TTC549 (cell line): Measurements from ENCODE around the gene SFXN2.
"Not testable (repeated sequence)": the region's sequence is repeated elsewhere in the genome, so short reads cannot be mapped to it uniquely, and the experiment has no call there.

Source experiments
- FAIRE-seq: peaks from 2 replicates; lab custom pipeline; 2012; peaks lifted over from hg19 to GRCh38; lab: Jason Lieb, UNC

Gene SFXN2

DNA sequence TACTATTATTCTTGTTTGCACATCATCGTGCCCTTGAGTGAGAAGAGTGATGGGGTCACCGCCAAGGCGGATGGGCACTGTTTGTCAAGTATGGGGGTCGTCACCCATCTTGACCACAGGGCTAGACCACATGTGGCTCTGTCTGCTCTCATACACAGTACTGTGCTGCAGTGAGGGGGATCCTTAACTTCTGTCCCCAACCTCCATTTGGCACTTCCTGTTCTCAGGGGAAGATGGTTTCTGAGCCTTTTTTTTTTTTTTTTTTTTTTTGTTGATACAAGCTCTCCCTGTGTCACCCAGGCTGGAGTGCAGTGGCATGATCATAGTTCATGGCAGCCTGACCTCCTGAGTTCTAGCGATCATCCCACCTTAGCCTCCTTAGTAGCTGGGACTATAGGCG, 42.9 kb downstream of the SFXN2 start:
- no peak for FAIRE-seq

DNA sequence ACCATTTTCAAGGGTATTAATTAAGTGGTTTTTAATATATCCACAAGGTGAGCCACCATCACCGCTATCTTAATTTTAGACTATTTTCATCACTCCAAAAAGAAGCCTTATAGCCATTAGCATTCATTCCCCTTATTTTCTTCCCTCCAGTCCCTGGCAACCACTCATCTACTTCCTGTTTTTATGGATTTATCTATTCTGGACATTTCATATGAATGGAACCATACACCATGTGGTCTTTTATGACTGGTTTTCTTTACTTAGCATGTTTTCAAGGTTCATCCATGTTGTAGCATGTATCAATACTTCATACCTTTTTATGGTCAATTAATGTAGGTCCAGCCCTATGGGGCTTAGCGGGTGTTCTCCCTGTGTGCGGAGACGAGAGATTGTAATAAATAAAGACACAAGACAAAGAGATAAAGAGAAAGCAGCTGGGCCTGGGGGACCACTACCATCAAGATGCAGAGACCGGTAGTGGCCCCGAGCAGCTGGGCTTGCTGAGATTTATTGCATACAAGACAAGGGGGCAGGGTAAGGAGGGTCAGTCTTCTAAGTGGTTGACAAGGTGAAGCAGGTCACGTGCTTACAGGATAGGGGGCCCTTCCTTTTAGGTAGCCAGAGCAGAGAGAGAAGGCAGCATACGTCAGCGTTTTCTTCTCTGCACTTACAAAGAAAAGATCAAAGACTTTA, 44.0 kb downstream of the SFXN2 start:
- no peak for FAIRE-seq

DNA sequence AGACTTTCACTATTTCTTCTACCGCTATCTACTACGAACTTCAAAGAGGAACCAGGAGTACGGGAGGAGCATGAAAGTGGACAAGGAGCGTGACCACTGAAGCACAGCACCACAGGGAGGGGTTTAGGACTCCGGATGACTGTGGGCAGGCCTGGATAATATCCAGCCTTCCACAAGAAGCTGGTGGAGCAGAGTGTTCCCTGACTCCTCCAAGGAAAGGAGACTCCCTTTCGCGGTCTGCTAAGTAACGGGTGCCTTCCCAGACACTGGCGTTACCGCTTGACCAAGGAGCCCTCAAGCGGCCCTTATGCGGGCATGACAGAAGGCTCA, 44.5 kb downstream of the SFXN2 start:
- FAIRE-seq = not testable (repeated sequence)

DNA sequence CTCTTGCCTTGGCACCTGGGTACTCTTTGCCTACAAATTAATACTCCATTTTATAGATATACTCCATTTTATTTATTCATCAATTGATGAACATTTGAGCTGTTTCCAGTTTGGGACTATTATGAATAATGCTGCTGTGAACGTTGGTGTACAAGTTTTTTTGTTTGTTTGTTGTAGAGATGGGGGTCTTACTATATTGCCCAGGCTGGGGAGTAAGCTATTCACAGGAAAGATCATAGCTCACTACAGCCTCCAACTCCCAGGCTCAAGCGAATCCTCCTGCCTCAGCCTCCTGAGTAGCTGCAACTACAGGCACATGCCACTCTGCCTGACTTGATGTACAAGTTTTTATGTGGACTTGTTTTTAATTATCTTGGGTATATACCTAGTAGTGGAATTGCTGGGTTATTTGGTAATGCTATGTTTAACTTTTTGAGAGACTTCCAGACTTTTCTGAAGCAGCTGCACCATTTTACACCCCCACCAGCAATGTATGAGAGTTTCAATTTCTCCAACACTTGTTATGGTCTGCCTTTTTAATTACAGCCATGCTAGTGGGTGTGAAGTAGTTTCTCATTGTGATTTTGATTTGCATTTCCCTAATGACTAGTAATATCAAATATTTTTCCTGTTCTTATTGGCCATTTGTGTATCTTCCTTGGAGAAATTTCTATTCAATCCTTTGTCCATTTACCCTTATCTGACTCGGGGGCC, 45.2 kb downstream of the SFXN2 start:
- no peak for FAIRE-seq

DNA sequence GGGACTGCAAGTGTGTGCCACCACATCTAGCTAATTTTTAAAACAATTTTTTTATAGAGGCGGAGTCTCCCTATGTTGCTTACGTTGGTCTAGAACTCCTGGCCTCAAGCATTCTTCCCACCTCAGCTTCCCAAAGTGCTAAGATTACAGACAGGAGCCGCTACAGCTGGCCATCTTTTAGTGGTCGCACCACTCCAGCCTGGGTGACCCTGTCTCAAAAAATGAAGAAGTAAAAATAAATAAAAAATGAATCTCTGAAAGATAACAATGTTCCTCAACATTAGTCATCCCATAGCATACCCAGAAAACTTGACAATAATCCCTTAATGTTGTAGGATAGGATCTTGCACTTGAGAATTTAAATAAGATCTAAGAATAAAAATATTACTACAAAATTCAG, 47.5 kb downstream of the SFXN2 start:
- FAIRE-seq = no peak

DNA sequence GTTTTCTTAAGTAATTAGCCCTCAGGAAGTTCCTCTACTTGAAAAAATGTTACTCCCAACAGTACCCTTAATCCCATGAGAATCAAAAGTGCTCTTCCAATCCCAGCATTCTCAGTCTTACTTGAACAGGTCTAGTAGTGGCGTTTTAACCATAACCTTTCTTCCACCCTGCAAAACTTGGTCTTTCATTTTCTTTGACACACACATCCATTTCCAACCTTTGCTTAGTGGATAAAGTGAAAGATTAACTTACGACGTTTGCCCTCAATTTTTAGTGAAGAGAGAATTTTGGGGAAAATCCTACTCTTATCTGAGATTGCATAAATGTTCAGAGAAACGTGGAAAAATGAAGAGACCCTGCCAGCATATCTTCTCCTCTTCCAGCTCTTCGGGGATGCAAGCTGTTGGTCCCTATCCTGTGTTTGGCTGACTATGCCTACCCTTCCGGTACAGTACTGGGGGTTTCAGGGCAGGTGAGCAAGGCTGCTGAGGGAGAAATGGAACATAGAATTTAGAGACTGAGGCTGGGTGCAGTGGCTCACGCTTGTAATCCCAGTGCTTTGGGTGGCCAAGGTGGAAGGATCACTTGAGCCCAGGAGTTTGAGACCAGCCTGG, 48.1 kb downstream of the SFXN2 start:
- FAIRE-seq = no peak

DNA sequence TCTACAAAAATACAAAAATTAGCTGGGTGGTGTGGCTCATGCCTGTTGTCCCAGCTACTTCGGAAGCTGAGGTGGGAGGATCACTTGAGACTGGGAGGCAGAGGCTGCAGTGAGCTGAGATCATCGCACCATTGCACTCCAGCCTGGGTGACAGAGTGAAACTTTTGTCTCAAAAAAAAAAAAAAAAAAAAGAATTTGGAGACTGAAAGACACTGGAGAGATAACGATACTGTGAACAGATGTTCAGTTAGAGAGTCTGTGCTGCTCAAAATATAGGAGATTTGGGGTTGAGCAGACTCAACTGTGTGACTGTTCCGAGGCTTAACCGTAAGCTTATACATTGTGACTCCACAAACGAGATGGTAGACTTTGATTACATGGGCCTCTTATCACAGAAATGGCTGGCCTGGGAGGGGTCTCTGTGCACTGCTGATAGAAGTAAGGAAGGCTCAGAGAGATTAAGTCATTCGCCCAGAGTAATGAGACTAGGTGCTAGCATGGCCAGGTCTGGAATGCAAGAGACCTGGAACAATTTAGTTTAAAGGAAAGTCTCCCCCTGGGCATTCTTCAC, 48.7 kb downstream of the SFXN2 start:
- no peak for FAIRE-seq

DNA sequence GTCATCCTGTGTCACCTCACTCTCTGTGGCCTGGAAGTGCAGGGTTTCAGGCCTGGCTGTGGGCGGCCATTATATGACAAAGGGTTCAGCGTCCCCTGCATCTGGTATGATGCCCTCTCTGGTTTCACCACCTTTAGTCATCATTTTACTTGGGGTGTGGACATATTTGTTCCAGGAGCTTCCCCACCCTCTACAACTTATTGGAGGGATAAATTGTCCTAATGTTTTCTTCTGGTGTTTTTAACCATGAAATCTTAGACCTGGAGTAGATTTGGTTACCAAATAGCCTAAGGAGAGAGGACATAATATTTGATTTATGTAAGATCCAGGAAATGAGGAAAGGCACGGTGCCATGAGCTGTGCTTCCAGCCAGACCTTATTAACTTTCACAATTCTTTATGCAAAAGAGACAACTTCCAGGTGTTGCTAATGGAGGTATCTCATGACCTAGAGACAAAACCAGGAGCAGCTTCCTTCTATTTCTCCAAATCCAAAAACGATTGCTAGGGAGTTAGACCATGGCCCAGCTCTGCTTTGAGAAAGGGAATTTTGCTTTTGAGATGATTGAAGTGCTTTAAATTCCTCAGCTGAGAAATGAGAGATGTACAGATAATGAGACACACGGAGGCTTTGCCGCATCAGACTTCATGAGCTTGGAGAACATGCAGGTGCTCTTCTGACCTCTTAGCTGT, 50.2 kb downstream of the SFXN2 start:
- FAIRE-seq = no peak

DNA sequence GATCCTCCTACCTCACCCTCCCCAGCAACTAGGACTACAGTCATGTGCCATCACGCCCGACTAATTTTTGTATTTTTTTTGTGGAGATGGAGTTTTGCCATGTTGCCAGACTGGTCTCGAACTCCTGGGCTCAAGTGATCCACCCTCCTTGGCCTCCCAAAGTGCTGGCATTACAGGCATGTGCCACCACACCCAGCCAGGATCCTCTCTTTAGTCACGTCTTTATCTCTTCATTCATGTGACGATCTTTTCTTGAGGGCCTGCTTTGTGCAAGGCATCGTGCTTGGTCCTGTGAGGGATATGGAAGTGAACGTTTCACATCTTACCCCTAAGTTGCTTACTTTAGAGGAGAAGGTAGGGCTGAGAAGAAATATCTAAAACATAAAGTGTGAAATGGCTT, 50.9 kb downstream of the SFXN2 start:
- FAIRE-seq = no peak

DNA sequence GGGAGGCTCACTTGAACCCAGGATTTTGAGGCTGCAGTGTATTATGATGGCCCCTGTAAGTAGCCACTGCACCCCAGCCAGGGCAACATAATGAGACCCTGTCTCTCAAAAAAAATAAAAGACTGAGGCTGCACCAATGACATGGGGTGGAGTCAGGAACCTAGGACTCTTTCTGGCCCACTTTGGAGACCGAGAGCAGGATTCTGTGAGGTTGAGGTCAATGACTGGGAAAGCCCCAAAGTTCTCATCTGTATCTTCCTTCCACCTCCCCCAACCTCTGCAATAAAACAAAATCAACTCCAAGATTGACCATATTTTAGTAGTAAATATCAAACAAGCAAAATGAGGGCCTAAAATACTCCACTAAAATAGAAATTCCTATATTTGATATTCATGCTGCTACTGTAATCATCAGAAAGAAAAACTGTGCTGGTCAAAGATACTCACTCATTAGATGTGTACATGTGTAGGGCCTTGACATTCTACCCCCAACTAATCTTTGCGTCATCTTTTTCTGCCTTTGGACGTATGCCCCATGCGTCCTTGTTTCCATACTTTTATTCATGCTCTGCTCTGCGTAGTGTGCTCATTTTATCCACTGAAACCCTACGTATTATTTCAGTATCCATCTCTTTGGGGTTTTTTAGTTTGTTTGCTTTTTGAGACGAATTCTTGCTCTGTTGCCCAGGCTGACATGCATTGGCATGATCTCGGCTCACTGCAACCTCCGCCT, 53.2 kb downstream of the SFXN2 start:
- FAIRE-seq = no peak

DNA sequence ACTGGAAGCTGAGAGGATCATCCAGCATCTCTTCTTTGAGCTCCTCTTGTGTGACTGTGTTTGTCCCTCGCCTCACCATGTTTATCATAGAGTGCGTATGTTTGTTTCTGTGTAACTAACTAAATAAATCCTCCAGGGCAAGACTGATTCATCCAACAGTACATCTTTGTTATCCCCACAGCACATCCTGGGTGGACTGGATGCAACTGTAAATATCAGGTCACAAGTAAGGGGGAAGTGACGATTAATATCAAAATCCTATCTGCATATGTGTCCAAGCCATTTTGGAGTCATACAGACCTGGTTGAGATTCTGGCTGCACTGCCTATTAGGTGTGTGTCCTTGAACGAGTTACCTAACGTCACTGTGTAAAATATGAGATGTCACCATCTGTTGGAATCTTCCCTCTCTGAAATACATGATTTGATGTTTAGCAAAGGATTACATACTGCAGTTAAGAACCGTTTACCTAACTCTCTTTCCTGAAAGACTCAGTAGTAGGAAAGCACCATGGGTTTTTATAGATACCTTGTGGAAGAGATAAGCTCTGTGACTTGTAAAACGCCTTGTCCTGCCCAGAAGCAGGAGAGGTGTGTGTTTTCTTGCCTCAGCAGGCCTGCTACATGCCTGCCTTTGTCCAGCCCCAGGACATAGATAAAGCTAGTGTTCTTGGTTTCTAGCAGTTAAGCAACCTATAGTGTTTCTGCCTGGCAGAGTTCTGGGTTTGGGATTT, 55.1 kb downstream of the SFXN2 start:
- no peak for FAIRE-seq

DNA sequence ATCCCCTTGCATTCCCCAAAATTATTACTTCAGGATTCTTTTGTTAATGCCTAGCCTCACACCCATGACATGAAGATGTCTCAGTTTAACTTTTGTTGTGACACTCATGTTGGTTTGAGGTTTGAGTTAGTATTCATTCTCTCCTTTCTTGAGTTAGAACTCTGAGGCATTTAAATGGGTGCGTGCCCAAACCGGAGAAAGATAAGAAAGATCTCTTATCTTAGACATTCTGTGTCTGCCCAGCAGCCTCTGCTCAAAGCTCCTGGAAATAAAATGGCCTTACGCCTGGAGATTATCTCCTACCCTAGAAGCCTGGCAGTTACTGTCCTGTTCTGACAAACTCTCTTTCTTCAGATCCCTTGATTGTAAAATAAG, 55.7 kb downstream of the SFXN2 start:
- no peak for FAIRE-seq

DNA sequence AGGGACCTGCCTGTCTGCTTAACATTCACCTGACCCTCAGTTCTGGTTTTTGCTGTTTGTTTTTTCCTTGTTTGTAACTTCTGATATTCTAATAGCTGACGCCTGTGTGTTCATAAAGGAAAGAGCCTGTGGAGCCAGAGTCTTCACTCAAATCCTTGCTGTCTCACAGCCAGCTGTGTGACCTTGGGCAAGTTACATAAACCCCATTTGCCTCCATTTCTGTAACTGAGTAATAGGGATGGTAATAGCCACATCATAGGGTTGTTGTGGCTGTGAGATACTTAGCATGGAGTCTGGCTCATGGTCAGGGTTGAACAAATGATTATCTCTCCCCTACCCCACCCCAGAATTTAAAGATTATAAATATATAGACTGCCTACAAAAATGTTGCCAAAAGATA, 56.4 kb downstream of the SFXN2 start:
- FAIRE-seq = no peak

DNA sequence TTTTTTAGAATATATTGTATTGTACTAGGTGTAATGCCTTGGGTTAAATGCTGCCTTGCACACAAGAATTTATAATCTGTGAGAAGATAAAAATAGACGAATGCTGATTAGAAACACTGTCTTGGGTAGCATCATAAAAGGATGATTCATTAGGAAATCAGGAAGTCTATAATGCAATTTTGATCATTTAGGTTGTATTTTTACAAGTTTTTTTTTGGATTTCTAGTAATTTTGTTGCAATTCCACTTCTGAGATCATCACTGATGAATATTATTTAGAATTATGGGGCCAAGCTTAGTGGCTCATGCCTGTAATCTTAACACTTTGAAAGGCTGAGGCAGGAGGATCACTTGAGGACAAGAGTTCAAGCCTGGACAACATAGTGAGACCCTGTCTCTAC, 58.9 kb downstream of the SFXN2 start:
- no peak for FAIRE-seq

DNA sequence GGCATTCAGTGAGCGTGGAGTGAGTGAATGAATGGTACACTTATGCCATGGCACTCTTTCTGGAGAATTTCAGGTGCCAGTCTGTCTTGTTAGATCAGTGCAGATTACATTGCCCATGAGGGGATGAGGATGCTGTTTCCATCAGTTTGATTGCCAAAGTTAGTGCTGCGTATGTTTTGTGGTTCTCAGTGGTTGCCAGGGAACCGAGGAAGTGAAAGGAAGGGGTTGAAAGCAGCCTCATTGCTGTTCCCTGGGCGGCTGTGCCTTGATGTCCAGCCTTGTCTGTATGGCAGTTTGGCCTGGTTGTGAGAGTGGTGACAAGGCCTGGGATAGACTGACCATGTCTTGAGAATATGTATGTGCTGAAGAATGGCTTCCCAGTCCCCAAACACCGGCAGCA, 59.5 kb downstream of the SFXN2 start:
- no peak for FAIRE-seq

DNA sequence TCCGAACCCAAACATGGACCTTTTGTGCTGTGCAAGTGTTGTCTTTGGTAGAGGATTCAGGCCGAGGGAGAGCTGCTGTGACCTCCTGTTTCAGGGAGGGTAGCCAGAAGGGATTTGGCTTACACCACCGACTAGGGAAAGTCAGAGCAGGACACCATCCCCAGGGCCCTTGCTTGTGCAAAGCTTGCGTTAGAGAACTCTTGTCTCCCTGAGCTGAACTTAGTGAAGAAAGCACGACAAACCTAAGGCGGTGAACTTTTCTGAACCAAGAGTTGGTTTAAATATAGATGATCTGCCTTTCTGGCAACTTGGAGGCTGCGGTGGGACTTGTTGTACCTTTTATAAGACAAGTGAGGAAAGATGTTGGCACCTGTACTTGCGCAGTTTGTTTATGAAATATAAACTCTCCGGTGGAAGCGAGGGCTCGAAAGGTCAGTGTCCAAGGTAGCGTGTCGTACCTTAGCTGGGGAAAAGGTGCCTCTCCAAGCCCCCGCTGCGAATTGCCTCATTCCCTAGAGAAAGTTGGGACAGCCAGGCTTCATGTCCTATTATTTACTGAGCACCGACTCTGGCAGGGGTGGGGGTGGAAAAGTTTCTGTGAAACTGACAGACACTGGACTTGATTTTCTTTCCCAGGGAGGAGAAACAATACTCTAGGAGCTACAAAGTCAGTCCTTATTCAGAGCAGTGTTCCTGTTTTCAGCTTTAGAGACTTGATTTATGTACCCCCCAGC, 60.9 kb downstream of the SFXN2 start:
- FAIRE-seq = no peak

DNA sequence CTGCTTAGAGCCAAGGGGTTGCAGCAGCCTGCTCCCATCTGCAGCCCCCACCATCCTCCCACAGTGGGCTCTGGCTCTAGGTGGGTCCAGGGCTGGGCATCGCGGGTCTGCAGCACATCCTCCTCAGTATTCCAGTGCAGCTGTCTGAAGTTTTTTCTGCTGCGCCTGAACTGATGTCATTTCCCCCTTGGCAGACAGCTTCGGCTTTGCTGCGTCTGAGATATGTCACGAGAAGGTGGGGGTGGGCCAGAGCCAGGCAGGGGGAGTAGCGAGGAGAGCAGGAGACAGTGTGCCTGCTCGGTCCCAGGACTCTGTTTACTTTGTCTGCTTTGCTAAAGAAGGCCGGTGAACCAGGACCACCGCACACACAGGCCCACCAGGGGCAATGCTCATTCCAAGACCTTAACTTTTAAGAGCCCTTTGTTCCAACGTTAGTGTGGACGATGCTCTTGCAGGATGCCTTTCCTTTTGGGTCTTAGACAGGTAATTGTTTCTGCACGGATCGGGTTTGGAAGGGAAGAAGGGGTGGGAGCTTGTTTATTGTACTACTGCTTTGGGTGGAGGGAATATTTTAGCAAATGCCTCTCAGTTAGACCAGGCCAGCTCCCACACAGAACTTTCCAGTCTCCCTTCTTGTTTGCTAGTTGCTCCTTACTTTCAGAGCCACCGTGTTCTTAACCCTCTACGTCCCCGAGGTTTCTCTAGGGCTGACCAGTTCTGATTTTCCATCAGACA, 61.7 kb downstream of the SFXN2 start:
- FAIRE-seq = no peak

DNA sequence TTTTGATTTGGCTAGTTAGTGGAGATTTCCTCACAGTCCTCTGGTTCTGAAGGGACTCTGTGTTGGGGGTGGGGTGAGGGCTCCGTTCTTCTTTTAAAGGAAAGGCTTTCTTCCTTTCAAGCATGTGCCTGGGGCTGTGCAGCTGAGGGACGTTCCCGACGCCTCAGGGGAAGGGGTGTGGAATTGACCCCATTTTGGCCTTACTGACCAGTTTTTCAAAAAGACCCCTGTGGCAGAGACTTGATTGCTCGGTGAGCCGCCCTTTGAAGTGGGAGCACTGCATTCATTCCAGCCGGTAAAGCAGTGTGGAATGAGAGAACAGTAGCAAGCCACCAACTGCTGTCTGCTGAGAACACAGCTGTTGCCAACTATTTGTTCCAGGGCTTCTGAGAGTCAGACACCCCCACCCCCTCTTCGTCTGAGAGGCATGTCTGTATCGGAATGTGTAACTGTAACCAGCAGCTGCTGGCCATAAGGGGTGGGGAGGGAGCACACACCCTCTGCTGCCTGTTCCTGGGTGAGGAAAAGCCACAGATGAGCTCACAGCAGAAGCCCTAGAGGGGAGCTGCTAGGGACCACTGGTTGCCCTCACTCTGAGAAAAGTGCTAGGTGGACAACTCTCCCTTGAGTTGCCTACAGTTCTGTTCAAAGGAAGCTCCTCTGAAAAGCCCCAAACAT, 62.5 kb downstream of the SFXN2 start:
- no peak for FAIRE-seq

DNA sequence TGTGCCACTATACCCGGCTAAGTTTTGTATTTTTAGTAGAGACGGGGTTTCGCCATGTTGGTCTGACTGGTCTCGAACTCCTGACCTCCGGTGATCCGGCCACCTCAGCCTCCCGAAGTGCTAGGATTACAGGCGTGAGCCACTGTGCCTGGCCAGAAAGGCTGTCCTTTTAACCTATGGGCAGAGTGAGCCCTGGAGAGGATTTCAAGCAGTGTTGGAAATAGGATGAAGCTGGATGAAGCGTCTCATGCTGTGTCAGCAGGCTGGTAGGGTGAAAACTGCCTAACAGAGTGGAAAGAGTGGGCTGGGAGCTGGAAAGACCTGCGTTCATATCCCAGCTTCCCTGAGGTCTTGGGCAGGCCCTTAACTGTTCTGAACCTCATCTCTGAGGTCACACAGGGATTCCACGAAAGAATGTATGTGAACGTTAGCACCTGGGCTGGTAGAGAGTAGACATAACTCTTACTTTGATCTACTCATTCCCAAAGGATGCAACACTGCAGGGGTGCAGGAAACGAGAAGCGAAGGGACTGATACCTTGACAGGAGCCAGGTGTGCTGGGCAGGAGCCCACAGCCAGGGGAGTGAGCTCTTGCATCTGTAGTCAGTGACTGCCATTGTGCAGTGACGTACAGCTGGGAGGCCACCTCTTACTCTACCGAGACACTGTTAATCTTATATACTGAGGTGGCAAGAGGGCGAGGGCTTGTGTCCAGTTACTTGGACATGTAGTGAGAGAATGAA, 63.4 kb downstream of the SFXN2 start:
- FAIRE-seq = no peak
